GM10266 (cell line): Measurements from ENCODE around the gene BCAS2.

ENCODE experiments used
- DNase-seq: peaks from one replicate; pipeline ENCODE4 v3.0.0; 2012; ENCODE audit errors: extremely low spot score
- TF ChIP-seq, protein P1 (sequence below): IDR thresholded peaks from 2 replicates; pipeline ENCODE4 v1.5.1; 2012; ENCODE audit warnings: mild to moderate bottlenecking, low read depth; ENCODE audit not compliant: control insufficient read depth, insufficient read depth; ENCODE audit errors: missing control alignments

BCAS2 gene

DNA sequence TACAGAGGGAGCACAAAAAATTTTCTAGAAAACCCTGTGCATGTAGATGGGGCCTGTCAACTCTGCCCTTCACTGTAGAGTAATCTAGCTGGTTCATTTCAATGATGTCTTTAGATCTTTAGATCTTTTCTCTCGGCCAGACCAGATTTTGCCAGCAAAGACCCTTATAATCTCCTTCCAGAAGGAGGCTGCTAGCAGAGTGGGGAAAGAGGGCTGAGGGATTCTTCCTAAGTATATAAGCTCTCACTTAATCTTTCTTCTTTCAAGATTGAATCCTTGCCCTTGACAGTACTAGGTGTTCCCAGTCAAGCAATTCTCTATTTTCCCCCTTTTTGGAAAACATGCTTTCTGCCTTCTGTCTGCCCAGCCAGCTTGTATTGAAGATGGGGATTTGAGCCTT lies 34.3 kb downstream of the BCAS2 start:
- DNase-seq: no peak
- TF ChIP-seq, protein P1, sequence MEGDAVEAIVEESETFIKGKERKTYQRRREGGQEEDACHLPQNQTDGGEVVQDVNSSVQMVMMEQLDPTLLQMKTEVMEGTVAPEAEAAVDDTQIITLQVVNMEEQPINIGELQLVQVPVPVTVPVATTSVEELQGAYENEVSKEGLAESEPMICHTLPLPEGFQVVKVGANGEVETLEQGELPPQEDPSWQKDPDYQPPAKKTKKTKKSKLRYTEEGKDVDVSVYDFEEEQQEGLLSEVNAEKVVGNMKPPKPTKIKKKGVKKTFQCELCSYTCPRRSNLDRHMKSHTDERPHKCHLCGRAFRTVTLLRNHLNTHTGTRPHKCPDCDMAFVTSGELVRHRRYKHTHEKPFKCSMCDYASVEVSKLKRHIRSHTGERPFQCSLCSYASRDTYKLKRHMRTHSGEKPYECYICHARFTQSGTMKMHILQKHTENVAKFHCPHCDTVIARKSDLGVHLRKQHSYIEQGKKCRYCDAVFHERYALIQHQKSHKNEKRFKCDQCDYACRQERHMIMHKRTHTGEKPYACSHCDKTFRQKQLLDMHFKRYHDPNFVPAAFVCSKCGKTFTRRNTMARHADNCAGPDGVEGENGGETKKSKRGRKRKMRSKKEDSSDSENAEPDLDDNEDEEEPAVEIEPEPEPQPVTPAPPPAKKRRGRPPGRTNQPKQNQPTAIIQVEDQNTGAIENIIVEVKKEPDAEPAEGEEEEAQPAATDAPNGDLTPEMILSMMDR: no peak

DNA sequence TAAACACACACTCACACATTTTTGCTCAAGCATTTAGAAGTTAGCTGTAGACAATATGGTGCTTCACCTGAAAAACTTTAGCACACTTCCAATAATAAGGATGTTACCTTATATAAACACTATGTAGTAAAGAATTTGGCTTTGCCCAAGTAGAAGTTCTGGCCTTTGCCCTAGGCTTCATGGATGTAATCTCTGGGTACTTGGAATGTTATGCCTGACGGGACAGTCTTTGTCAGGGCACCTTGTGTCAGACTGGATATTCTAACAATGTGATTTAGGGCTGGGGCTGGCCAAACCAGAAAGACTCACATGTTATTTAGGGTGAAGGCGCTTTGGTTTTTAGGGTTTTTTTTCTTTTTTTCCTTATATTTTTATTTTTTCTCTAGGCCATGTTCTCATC lies 35.6 kb downstream of the BCAS2 start:
- TF ChIP-seq, protein P1: no peak
- no peak for DNase-seq

DNA sequence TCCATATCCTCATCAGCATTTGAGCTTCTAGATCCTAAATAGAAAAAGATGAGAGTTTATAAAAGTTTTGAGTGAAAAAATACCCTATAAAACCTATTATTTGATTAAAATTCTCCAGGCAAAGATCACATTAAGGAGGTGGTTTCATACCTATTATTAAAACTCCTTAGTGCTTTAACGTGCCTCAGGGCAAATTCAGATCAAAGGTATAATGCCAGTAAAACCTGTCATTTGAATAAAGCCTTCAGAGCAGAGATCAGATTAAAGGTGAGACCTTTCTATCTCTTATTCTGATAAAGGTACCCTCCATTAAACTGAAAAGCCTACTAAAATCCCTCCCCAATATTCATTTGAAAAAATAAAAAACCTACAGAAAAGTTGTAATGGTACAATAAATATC lies 36.1 kb downstream of the BCAS2 start:
- DNase-seq: no peak
- TF ChIP-seq, protein P1: no peak

DNA sequence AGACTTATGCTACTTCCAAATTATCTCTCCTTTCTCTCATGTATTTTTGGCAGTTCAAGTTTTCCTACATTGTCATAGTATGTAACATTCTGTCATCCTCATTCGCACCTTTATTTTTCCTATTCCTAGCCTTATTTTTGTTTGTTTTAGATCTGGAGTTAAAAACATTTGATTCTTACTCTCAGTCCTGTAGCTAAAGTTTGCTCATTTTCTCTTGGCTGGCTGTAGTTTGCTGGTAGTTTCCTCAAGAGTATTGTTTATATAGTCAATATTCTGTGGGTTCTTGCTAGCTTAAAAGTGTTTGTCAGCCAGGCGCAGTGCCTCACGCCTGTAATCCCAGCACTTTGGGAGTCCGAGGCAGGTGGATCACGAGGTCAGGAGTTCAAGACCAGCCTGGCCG lies 40.6 kb downstream of the BCAS2 start:
- DNase-seq: no peak
- TF ChIP-seq, protein P1: no peak

DNA sequence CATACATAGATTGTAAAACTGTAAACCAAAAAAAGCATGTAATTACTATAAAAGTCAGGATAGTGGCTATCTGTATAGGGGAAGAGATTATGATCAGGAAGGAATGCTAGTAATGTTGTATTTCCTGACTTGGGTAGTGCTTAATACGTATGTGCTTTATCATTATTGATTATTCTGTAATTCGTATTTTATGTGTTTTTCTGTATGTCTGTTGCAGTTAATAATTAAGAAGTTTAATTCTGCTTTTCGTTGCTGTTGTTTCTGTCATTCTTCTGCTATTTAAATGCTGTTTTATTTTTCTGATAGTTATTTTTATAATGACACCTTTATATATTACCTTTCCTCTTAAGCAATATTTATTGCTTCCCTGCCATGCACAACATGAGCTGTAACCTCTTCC lies 41.1 kb downstream of the BCAS2 start:
- no peak for DNase-seq

DNA sequence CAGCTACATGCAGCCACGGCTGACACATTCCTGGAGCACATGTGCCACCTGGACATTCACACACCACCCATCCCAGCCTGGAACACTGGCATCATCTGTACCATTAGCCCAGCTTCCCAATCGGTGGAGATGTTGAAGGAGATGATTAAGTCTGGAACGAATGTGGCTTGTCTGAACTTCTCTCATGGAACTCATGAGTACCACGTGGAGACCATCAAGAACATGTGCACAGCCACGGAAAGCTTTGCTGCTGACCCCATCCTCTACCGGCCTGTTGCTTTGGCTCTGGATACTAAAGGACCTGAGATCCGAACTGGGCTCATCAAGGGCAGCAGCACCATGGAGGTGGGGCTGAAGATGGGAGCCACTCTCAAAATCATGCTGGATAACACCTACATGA lies 45.4 kb downstream of the BCAS2 start:
- TF ChIP-seq, protein P1: no peak
- DNase-seq: no peak

More for the DNA sequence above, 41.1 kb downstream of the BCAS2 start:
- TF ChIP-seq, protein P1: no peak

DNA sequence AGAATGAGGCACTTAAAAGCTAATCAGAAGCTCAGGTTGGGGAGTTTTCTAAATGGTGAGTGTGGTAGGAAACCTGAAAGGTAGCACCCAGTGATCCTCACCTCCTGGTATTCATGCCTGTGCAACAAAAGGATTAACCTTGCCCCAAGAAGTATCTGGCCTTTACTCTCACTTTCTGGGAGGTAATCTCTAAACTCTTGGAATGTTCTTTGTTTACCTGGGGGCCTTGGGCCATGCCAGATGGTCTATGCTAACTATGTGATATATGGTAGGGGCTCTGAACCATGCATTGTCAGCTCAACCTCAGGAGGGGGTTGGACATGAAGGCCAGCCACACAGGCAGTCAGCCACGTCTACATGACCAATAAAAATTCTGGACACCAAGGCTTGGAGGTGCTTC lies 46.0 kb downstream of the BCAS2 start:
- TF ChIP-seq, protein P1: no peak
- DNase-seq: no peak
